CD4-positive, alpha-beta T cell treated with Interleukin-12 subunit alpha and Interleukin-12 subunit beta, for 1 hour (primary cell): ENCODE measurements around the gene PSMB11.

Experiments
- DNase-seq: peaks from one replicate; pipeline ENCODE4 v3.0.0-alpha.2; 2020

PSMB11 gene

GRCh38 chr14:23045419-23046357 lies 3.7 kb downstream of the PSMB11 start:
- DNase-seq = no peak

- DNase-seq = no peak
Measured at GRCh38 chr14:23047034-23047634, 5.1 kb downstream of the PSMB11 start.

- DNase-seq = no peak
Measured at GRCh38 chr14:23047751-23048693, 6.0 kb downstream of the PSMB11 start.

GRCh38 chr14:23049011-23049410 lies 7.0 kb downstream of the PSMB11 start:
- DNase-seq = no peak

GRCh38 chr14:23051141-23052057 lies 9.4 kb downstream of the PSMB11 start:
- no peak for DNase-seq

GRCh38 chr14:23052182-23052623 lies 10.2 kb downstream of the PSMB11 start:
- no peak for DNase-seq

GRCh38 chr14:23052671-23053070 lies 10.7 kb downstream of the PSMB11 start:
- no peak for DNase-seq

- DNase-seq = no peak
Measured at GRCh38 chr14:23053426-23053825, 11.4 kb downstream of the PSMB11 start.

- DNase-seq = peak; percentile 26
Measured at GRCh38 chr14:23054000-23054811, 12.2 kb downstream of the PSMB11 start.

GRCh38 chr14:23055147-23055550 lies 13.1 kb downstream of the PSMB11 start:
- no peak for DNase-seq

GRCh38 chr14:23055621-23056144 lies 13.7 kb downstream of the PSMB11 start:
- DNase-seq = no peak

- peak; percentile 75 for DNase-seq
Measured at GRCh38 chr14:23056145-23056955, 14.3 kb downstream of the PSMB11 start.

GRCh38 chr14:23056956-23057756 lies 15.1 kb downstream of the PSMB11 start, which contains the start of gene CDH24:
TSS of gene CDH24 (minus strand) at chr14:23057520. CDS start at chr14:23055733, 1,787 bp downstream.
- DNase-seq = peak; percentile 75

- DNase-seq = peak; percentile 87
Measured at GRCh38 chr14:23057757-23058653, 16.0 kb downstream of the PSMB11 start.

GRCh38 chr14:23058654-23059504 lies 16.9 kb downstream of the PSMB11 start:
- DNase-seq = no peak

GRCh38 chr14:23060536-23061260 lies 18.7 kb downstream of the PSMB11 start:
- no peak for DNase-seq
